ENCODE measurements around the gene CNOT11.
"Not testable (repeated sequence)": the region's sequence is repeated elsewhere in the genome, so short reads cannot be mapped to it uniquely, and the experiment has no call there.

CNOT11 gene

DNA sequence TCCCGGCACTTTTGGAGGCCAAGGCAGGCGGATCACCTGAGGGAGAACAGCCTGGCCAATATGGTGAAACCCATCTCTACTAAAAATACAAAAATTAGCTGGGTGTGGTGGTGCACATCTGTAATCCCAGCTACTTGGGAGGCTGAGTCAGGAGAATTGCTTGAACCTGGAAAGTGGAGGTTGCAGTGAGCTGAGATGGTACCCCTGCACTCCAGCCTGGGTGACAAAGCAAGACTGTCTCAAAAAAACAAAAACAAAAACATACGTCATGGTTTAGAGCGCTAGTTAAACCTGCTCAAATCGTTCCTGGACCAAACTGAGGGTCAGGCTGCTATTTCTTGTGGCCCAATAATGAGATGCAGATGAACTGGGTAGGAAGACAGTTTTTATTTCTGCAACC, 7.2 kb upstream of the CNOT11 start:
- DNase-seq (ENCODE audit: low spot score) = not testable (repeated sequence)

DNA sequence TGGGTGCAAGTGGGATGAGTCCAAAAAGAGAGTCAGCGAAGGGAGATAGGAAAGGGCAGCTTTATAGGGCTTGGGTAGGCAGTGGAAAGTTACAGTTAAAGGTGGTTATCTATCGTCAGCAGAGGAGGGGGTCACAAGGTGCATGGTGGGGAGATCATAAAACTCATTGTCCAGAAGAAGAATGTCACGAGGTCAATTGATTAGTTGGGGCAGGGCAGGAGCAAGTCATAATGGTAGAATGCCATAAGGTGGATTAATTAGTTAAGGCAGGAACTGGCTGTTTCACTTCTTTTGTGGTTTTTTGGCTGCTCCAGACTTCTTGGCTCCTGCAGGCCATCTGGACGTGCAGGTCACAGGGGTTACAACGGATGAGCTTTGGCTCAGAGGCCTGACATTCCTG, 3.9 kb upstream of the CNOT11 start:
- not testable (repeated sequence) for DNase-seq (ENCODE audit: low spot score)

DNA sequence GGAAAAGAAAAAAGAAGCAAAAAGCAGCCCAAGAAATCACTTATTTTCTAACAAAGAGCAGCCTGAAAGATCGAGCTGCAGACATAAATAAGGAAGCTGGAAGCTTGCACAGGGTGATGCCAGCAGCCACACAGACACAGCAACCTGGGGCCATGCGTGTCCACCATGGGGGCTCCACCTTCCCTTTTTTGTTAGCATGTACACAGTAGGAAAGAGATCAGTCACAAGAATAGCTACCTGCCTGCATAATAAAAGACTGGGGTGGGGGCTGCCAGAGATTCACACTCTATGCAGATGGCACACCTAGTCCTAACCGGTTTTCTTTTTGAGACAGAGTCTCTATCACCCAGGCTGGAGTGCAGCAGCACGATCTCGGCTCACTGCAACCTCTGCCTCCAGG, 2.9 kb upstream of the CNOT11 start:
- no peak for DNase-seq (ENCODE audit: low spot score)

DNA sequence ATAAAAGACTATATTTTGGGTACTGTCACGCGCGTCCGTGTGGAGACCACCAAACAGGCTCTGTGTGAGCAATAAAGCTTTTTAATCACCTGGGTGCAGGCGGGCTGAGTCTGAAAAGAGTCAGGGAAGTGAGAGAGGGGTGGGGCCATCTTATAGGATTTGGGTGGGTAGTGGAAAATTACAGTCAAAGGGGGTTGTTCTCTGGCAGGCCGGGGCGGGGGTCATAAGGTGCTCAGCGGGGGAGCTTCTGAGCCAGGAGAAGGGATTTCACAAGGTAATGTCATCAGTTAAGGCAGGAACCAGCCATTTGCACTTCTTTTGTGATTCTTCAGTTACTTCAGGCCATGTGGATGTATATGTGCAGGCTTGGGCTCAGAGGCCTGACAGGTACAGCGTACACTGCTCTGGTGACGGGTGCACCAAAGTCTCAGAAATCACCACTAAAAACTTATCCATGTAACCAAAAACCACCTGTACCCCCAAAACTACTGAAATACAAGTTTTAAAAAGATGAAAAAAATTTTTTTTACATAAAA, 1.4 kb upstream of the CNOT11 start:
- DNase-seq (ENCODE audit: low spot score) = not testable (repeated sequence)

DNA sequence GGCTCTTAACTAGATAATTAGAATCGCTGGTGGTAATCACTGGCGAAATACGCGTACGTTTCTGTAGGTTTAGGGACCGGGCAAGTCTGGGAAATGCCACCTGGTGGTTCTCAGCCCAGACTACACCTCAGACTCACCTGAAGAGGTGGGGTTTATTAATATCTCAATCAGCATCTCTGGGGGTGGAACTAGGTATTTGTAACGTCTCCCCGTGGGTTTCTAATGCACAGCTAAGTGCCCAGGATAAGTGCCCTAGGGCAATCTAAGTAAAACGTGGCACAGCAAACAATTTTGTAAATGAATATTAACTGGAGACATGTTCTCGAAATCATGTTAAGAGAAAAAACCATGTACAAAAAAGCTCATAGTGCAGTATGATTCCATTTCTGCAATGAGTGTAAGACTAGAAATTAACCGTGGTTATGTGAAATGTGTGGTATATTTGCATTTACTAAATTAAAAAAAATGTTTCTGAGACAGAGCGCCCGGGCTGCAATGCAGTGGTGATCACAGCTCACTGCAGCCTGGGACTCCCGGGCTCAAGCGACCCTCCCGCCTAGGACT, 760 bp upstream of the CNOT11 start:
- no peak for DNase-seq (ENCODE audit: low spot score)

DNA sequence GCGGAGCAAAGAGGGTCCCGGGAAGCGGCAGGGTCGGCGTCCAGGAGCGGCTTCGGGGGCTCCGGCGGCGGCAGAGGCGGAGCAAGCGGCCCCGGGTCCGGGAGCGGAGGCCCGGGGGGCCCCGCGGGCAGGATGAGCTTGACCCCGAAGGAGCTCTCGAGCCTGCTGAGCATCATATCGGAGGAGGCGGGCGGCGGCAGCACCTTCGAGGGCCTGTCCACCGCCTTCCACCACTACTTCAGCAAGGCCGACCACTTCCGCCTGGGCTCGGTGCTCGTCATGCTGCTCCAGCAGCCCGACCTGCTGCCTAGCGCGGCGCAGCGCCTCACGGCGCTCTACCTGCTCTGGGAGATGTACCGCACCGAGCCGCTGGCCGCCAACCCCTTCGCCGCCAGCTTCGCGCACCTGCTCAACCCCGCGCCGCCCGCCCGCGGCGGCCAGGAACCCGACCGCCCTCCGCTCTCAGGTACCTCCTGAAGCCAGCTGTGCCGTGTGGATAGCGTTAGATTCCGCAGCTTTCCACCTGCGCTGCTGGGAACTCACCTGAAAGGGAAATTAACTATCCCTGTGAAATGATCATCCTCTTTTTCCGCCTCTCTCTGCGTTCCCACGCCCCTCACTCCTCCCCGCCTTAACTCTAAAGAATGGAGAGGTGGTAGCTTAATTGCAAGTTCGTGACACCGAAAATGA, 472 bp downstream of the CNOT11 start:
- no peak for DNase-seq (ENCODE audit: low spot score)

DNA sequence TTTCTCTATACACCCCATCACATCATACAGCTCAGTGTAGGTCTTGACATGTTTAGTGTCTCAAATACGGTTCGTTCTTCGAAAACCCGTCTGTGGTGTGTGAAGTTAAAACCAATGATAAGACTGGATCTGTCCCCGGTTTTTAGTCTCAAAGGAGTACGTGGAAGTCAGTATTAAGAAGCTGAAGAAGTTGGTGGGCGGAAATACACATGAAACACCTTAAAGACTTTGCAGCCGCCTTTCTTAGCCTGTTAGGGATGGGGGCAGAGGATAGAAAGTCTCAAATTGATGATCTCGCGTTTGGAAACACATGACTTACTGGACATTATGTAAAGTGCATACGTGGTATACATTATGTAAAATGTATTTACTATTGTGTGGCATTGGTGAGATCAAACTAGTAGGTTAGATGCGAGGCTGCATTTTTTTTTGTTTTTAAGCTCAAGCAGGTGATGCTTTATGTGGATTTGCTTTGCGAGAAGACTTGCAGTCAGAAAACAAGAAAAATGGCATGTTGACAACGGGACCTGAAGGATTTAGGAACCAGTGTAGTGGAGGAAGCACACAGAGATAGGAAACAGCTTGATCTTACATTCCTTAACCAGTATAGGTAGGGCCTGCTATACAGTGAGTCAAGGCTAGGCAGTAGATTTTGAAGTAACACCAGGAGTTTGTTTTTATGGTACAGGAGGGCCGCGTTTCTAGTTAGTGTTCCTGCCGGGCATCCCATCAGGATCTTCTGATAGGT, 1.2 kb downstream of the CNOT11 start:
- DNase-seq (ENCODE audit: low spot score) = no peak

DNA sequence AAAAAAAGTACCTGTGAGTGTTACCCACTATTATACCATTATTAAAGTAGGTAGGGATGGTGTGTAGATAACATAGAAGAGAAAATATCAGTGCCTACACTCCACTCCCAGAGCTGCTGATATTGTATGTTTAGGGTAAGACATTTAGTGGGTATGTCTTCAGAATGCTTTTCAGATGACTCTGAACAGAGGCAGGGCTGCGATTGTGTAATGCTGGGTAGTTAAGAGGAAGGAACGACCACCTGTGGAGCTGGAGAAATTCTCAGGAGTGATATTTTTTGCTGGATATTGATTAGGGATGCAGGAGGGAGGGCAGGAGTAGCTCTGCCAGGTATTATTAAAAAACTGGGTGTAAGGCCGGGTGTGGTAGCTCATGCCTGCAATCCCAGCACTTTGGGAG, 2.8 kb downstream of the CNOT11 start:
- DNase-seq (ENCODE audit: low spot score) = no peak

DNA sequence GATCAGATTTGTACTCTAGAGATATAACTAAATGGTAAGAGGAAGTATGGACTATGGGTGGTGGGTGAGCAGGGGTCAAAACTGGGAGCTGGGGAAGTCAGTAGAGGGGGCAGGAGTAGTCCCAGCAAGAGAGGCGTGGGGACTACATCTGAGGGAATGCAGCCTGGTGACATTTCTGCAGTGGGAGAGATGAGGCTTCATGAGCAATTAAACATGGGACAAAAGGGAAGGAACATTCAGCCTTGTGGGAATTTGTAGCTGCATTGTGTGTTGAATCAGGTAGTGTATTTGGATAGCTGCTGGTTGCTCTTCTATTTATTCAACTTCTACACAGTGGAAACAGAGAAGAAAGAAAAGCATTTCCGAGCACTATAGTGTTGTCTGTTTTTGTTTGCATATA, 3.6 kb downstream of the CNOT11 start:
- DNase-seq (ENCODE audit: low spot score) = no peak

DNA sequence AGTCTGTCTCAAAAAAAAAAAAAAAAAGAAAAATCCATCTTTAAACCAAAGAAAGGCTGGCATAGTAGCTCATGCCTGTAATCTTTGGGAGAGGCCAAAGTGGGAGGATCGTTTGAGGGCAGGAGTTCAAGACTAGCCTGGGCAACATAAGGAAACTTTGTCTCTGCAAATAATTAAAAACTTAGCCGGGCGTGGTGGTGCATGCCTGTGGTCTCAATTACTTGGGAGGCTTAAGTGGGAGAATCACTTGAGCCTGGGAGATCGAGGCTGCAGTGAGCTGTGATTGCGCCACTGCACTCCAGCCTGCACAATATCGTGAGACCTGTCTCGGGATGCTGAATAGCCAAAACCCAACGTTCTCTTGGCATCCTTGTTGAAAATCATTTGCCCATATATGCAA, 6.1 kb downstream of the CNOT11 start:
- no peak for DNase-seq (ENCODE audit: low spot score)

DNA sequence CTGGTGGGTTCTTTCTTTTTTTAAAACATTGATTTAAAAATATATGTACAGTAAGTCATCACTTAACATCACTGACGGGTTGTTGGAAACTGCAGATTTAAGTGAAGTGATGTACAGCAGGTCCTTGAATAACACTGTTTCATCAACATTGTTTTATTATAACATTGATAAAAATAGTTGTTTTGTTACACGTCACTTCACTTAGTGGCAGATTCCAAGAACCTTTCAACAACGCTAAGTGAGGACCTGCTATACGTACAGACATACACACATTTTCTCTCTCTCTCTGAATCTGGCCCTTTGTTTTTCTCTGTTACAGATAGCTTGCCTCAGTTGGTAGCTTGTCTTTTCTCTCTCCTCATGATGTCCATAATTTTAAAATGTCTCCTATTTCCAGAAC, 9.5 kb downstream of the CNOT11 start:
- DNase-seq (ENCODE audit: low spot score) = no peak

DNA sequence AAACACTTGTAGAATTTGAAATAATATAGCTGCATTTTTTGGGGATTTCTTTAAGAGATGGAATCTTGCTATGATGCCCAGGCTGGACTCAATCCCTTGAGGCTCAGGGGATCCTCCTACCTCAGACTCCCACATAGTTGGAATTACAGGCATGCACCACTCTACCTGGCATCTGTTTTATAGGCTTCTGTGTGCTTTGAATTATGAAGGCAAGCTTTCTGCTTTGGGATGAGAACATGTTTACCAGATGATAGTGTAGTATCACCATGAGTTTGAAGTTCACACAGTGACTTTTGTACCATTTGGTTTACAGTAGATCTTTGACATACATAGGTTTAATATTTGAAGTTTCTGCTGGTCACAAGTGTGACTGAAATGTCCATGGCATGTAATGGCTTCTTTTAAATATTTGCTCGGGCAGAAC, 10.7 kb downstream of the CNOT11 start:
- no peak for DNase-seq (ENCODE audit: low spot score)

DNA sequence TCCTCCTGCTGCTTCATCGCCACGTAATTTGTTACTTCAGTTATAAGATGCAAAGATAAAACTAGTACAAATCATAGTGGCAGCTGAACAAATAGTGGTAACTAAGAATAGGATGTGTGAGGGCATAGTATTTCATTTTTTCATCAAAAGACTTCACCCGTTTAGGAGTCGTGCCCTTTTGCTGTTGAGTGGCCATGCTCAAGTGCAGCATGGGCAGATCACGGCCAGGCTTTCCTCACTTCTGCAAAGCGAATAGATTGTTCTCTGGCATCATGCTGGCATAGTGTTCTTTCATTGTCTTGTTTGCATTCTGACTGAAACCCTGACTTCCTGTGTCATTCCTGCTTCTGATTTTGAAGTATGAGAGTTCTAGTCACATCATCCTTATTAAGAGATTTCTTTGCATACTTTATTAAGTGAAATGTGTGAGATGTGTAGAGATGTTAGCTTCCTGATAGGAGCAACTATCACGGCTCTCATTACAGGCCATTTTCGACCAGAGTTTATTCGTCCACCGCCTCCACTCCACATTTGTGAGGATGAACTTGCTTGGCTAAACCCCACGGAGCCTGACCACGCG, 11.8 kb downstream of the CNOT11 start:
- no peak for DNase-seq (ENCODE audit: low spot score)

DNA sequence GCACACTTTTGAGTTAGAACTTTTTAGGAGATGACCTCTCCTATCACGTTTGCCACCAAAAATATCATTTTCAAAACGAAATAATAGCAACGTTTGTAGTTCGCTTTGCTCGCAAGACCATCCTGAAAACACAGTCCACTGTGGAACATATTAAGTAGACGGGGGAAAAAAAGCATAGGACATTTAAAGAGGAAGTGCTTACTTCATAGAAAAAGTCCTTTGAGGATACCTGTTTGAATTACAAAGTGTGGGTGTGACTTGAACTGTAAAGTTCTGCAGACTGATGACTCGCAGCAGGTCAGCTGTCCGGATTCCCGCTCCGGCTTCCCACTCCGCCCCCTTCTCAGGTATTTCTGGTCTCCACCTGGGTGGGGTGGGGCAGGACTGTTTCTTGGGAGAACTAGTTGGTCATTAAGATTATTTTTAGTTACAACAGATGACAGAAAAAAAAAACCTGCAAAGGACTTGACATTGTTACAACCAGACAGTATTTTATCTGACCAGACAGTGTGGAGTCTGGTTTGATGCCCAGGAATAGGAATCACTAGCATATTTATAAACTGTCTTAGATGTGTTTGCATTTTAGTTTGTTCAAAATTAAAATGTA, 13.3 kb downstream of the CNOT11 start:
- no peak for DNase-seq (ENCODE audit: low spot score)

DNA sequence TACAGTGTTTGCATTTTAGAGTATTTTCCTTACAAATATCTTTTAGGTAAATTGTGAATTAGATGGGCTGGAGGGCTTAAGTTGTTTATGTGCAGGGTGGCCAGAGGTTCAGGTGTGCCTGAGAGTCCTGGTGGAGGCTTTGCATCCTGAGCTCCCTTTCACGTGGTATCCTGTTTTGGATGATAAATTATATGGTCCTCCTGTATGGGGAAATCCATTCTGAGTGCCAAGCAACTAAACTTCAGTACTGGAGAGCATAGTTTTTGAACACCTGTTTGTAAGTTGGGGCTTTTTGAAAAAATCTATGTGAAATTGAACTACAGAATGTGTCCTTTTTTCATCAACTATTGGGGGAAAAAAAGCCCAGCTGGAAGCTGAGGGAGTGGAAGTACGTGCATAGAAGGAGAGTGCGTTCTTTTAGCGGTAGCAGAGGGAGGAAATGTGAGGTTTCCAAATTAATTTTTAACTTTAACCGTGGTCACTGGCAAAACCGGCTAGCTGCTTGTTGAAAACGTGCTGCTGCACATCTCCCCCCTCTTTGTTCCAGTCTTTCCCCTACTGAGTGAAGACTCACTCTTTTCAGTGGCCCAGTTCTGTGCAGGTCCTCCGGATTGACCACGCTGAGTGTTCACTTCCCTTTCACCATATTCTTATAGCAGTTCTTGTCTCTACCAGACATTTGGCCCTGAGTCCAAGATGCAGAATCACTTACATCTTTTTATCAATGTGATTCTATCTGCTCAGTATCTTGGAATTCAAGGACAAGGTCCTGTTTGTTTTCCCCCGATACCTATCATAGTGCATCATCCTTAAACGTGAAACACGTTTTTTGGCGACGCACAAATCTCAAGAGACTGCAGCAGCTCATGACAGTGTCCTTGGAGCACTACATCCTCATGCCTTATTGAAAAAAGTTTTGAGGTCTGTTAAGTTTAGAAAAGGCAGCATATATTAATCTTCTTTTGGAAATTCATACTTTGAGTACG, 15.3 kb downstream of the CNOT11 start:
- DNase-seq (ENCODE audit: low spot score) = no peak

DNA sequence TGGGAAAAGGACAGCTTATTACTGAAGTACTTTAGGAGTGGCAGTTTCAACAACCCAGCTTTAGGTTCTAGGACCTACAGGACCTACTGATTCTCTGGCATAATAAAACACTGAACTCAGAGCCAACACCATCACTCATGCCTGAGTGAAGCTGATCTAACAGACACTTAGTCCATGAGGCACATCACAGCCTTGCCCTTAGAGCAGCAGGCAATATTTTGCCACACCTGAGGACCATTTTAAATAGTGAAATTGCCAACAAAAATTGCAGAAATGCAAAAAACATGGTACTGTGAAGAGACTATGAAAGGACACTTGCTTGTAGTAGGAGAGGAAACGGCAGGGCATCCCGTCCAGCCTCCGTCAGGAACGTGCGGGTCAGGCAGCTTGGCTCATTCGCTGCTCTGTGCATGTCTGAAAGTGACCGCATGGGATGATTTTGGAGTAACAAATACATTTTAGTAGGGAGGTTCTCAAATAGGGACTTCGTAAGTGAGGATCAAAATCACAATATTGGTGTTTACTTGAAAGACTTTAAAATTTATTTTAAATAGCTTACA, 18.1 kb downstream of the CNOT11 start:
- no peak for DNase-seq (ENCODE audit: low spot score)

DNA sequence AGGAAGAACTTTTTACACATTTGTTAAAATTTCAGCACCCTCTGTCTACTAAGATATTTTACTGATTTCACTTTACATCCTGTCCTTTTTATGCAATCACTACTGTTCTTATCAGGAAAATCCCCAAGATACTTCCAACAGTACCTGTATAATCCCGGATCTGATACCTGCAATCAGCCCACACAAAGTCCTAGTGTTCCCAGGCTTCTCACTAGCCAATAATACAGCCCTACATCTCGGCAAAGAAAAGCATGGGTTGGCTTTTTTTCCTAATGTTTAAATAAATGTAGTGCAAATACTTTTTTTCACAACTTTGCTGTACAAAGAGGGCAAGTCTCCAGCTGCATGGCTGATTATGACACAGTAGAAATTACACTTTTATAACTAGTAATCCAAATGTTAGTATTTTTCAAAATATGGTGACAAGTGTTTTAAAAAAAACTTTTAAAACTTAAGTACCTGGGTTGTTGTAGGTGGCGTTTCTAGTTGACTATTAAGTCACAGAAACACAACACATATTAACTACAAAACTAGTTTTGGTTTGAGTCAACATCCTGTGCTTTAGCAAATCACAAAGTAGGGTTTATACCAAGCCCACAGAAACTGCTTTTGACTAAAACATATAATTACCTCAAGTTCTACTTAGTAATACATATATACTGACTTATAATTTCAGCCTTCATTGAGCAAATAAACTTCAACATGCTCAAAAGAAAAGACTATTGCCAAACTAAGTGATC, 19.5 kb downstream of the CNOT11 start:
- DNase-seq (ENCODE audit: low spot score) = no peak

DNA sequence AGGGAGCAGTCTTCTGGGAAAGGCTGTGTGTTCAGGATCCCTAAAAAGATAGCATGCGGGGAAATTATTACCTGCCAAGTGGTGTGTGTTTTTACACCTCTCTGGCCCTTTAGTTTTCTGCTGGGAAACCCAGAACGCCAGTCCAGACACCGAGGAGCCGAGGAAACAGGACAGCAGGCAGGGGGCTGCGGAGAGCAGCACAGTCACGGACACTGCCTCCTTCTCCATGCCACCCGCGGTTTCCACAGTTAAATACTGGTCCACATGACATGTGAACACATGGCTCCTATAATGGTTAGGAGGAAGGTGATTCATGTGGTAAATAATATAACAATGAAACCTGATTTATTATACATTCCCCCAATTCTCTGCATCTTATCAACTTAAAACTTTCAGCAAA, 20.4 kb downstream of the CNOT11 start:
- DNase-seq (ENCODE audit: low spot score) = no peak

DNA sequence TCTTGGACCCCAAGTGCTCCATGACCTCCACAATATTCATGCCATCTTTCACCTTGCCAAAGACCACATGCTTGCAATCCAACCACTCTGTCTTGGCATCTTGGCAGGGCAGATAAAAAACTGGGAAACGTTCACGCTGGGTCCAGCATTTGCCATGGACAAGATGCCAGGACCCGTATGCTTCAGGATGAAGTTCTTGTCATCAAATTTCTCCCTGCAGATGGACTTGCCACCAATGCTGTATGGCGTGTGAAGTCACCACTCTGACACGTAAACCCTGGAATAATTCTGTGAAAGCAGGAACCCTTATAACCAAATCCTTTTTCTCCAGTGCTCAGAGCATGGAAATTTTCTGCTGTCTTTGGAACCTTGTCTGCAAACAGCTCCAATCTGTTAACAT, 21.5 kb downstream of the CNOT11 start:
- no peak for DNase-seq (ENCODE audit: low spot score)

DNA sequence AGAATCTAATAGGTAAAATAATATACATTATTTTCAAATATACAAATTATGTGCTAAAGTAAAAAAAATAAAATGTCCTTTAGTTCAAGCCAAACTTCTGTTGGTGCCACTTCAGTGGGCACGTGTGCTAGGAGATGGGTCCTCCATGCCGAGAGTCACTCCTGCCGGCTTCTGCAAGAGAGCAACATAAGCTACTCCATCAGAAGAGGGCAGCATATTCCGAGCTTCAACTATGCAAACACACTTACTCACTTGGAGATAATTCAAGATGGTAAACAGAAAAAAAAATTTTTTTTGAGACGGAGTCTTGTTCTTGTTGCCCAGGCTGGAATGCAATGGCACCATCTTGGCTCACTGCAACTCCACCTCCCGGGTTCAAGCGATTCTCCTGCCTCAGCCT, 24.4 kb downstream of the CNOT11 start:
- DNase-seq (ENCODE audit: low spot score) = no peak

Data from HuH-7 (cell line).